ENCODE measurements around the gene KCTD12. TPM values are rescaled to one million over a fixed set of nuclear protein-coding genes. Genes with fewer than 3 reads are reported as not detected.

The KCTD12 gene
- total RNA-seq, 2 experiments from 2014 or later: 0.08 TPM; not detected in 1

- no peaks in the 10 kb centered on the region for H3K79me2 ChIP-seq (ENCODE audit: insufficient read depth, low read depth, low read length)
- no peaks in the 10 kb centered on the region for H3K36me3 ChIP-seq (ENCODE audit: insufficient read depth, low read length)
- H3K9me3 ChIP-seq (ENCODE audit: low read length): no peaks in the 10 kb centered on the region
- no peak overlapping the region for H3K27ac ChIP-seq (ENCODE audit: low read depth, low read length, poor library complexity, severe bottlenecking)
- H2AFZ ChIP-seq (ENCODE audit: low read length): no peak overlapping the region
- DNase-seq (ENCODE audit: low spot score): no peak
- ChIA-PET CTCF (ENCODE audit: unreplicated experiment) (no interaction called here), POLR2A (interaction anchor here (0.8 to 1.5 kb wide), 2 partner anchors 9 to 15 kb away, joined by 3 to 4 read pairs; no protein-coding TSS in a partner anchor)
- BruUV-seq (replicated peaks): no TSS peak
- intact Hi-C loops (cut with micrococcal nuclease; ENCODE audit: unreplicated experiment): no loop called here
- TF ChIP-seq, protein P1, sequence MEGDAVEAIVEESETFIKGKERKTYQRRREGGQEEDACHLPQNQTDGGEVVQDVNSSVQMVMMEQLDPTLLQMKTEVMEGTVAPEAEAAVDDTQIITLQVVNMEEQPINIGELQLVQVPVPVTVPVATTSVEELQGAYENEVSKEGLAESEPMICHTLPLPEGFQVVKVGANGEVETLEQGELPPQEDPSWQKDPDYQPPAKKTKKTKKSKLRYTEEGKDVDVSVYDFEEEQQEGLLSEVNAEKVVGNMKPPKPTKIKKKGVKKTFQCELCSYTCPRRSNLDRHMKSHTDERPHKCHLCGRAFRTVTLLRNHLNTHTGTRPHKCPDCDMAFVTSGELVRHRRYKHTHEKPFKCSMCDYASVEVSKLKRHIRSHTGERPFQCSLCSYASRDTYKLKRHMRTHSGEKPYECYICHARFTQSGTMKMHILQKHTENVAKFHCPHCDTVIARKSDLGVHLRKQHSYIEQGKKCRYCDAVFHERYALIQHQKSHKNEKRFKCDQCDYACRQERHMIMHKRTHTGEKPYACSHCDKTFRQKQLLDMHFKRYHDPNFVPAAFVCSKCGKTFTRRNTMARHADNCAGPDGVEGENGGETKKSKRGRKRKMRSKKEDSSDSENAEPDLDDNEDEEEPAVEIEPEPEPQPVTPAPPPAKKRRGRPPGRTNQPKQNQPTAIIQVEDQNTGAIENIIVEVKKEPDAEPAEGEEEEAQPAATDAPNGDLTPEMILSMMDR (conservative IDR thresholded peaks at IDR 0.05; ENCODE audit: low read length): no peak
- TF ChIP-seq EZH2phosphoT487 (IDR thresholded peaks at IDR 0.05; ENCODE audit: borderline replicate concordance, low read depth, low read length): no peak
- H3K4me3 ChIP-seq (ENCODE audit: low read depth, low read length, poor library complexity, severe bottlenecking): no peak overlapping the region
- no peaks in the 10 kb centered on the region for H4K20me1 ChIP-seq (ENCODE audit: insufficient read depth, low read length)
- no peaks in the 10 kb centered on the region for H3K4me1 ChIP-seq (ENCODE audit: insufficient read depth, low read length, poor library complexity, severe bottlenecking)
- no peak overlapping the region for H3K4me2 ChIP-seq (ENCODE audit: low read length)
- no peaks in the 10 kb centered on the region for H3K9me2 ChIP-seq (ENCODE audit: insufficient read depth, low read length)
Observed at GRCh38 chr13:76894401-76895110, 8.4 kb upstream of the KCTD12 start.

DNA sequence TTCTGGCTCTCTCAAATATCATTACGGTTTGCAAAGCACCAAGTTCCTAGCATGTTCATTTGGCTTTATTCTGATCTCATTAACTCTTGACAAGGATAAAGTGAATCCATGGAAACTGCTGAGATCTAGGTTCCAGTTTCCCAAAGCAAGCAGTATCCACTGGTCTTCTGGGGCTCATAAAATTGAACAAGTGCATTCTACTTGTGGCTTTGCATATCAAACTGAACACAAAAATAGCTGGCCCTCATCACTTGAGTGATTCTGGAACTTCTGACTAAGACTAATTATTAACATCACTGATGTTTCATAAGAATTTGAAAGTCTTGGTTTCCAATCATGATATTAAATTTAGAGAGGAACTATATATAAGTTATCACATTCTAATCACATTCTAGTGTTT is 6.3 kb upstream of the KCTD12 start:
- TF ChIP-seq EZH2phosphoT487 (IDR thresholded peaks at IDR 0.05; ENCODE audit: borderline replicate concordance, low read depth, low read length): no peak
- TF ChIP-seq, protein P1 (conservative IDR thresholded peaks at IDR 0.05; ENCODE audit: low read length): no peak
- H3K27ac ChIP-seq (ENCODE audit: low read depth, low read length, poor library complexity, severe bottlenecking): no peak overlapping the region
- no peak overlapping the region for H2AFZ ChIP-seq (ENCODE audit: low read length)
- H3K4me3 ChIP-seq (ENCODE audit: low read depth, low read length, poor library complexity, severe bottlenecking): no peak overlapping the region
- H3K79me2 ChIP-seq (ENCODE audit: insufficient read depth, low read depth, low read length): no peaks in the 10 kb centered on the region
- no peaks in the 10 kb centered on the region for H3K4me1 ChIP-seq (ENCODE audit: insufficient read depth, low read length, poor library complexity, severe bottlenecking)
- intact Hi-C loops (cut with micrococcal nuclease; ENCODE audit: unreplicated experiment): no loop called here
- BruUV-seq (replicated peaks): no TSS peak
- ChIA-PET POLR2A (no interaction called here), CTCF (ENCODE audit: unreplicated experiment) (no interaction called here)
- no peak overlapping the region for H3K4me2 ChIP-seq (ENCODE audit: low read length)
- no peaks in the 10 kb centered on the region for H3K36me3 ChIP-seq (ENCODE audit: insufficient read depth, low read length)
- H4K20me1 ChIP-seq (ENCODE audit: insufficient read depth, low read length): no peaks in the 10 kb centered on the region
- no peak for DNase-seq (ENCODE audit: low spot score)
- no peaks in the 10 kb centered on the region for H3K9me2 ChIP-seq (ENCODE audit: insufficient read depth, low read length)
- H3K9me3 ChIP-seq (ENCODE audit: low read length): no peaks in the 10 kb centered on the region

DNA sequence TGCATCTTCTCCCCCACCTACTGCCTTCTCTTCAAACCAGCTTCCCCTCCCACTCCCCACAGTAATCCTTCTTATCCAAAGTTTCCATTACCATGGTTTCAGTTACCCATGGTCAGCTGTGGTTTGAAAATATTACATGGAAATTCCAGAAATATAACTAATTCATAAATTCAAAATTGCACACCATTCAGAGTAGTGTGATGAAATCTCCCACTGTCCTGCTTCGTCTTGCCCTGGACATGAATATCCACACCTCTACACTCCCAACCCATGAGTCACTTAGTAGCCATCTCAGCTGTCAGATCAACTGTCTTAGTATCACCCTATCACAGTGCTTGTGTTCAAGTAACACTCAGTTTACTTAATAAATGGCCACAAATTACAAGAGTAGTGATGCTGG is 3.8 kb upstream of the KCTD12 start:
- no peaks in the 10 kb centered on the region for H3K36me3 ChIP-seq (ENCODE audit: insufficient read depth, low read length)
- no peak overlapping the region for H3K4me2 ChIP-seq (ENCODE audit: low read length)
- intact Hi-C loops (cut with micrococcal nuclease; ENCODE audit: unreplicated experiment): no loop called here
- DNase-seq (ENCODE audit: low spot score): no peak
- H4K20me1 ChIP-seq (ENCODE audit: insufficient read depth, low read length): no peaks in the 10 kb centered on the region
- TF ChIP-seq EZH2phosphoT487 (IDR thresholded peaks at IDR 0.05; ENCODE audit: borderline replicate concordance, low read depth, low read length): no peak
- TF ChIP-seq, protein P1 (conservative IDR thresholded peaks at IDR 0.05; ENCODE audit: low read length): no peak
- no peak overlapping the region for H3K27ac ChIP-seq (ENCODE audit: low read depth, low read length, poor library complexity, severe bottlenecking)
- ChIA-PET POLR2A (no interaction called here), CTCF (ENCODE audit: unreplicated experiment) (no interaction called here)
- no peaks in the 10 kb centered on the region for H3K9me2 ChIP-seq (ENCODE audit: insufficient read depth, low read length)
- no peaks in the 10 kb centered on the region for H3K79me2 ChIP-seq (ENCODE audit: insufficient read depth, low read depth, low read length)
- no TSS peak for BruUV-seq (replicated peaks)
- H3K4me3 ChIP-seq (ENCODE audit: low read depth, low read length, poor library complexity, severe bottlenecking): no peak overlapping the region
- no peaks in the 10 kb centered on the region for H3K9me3 ChIP-seq (ENCODE audit: low read length)
- no peak overlapping the region for H2AFZ ChIP-seq (ENCODE audit: low read length)
- no peaks in the 10 kb centered on the region for H3K4me1 ChIP-seq (ENCODE audit: insufficient read depth, low read length, poor library complexity, severe bottlenecking)
